Activated T-helper 9 cell treated with anti-CD3 and anti-CD28 coated beads, Interleukin-2, amount 50 U/mL, for 16 hours (primary cell): Measurements from ENCODE around the gene CTNND2.

Experiments
- DNase-seq: peaks from one replicate; pipeline ENCODE4 v3.0.0-alpha.2; 2020; ENCODE audit warnings: low read depth

The CTNND2 gene

GRCh38 chr5:11596185-11596584 lies 308.1 kb downstream of the CTNND2 start:
- DNase-seq, result no peak

DNA sequence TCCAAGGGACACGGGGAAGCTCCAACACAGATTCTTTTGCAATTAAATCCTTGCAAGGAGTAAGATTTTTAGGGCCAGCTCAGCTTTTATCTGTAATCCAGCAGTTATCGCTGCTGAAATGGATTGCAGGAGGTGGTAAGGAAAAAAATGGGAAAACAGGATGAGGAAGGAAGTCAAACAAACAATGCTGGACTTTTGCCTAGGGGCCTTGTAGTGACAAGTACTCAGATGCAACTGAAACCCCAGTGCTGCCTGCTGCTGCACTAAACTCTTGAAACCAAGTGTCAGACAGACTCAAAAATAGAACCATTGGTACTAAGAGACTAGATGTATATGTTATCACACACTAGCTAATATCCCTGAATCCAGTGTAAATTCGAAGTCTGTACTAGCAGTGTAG lies 309.2 kb downstream of the CTNND2 start:
- DNase-seq, result no peak

DNA sequence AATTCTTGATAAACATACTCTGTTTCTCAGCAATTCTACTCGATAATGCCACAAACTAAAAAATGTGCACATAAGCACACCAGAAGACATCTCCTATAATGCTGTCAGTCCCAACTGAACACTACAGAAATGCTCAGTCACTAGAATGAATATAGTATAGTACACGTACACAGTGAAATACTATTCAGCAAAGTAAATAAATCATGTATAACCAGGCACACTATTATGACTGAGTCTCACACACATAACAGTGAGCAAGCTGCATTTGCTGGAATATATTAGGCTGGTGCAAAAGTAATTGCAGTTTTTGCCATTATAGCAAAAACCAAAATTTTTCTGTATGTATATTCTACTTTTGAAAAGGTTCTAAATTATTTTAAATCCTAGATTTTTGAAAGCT lies 310.2 kb downstream of the CTNND2 start:
- no peak for DNase-seq

GRCh38 chr5:11590475-11590874 lies 313.8 kb downstream of the CTNND2 start:
- no peak for DNase-seq

DNA sequence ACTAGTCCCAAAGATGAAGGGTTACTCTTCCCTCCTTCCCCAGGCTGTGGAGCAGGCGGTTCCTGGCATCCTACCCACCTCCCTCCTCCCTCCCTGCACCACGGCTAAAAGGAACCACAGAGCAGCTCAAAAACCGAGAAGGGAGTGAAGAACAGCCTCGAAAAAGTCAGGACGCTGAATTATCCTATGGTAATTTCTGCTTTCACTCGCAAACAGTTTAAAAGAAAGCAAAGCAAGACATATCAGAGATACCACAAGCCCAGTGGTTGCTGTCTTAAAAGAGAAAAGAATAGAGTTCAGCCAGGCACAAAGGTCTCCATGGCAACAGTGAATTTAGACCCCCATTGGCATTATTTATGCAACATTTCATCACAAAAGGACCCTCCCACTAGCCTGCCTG lies 315.4 kb downstream of the CTNND2 start:
- no peak for DNase-seq

- no peak for DNase-seq
These were observed 320.2 kb downstream of the CTNND2 start for GRCh38 chr5:11584017-11584416.

- DNase-seq, result no peak
These were observed 324.9 kb downstream of the CTNND2 start for GRCh38 chr5:11579351-11579750.

DNA sequence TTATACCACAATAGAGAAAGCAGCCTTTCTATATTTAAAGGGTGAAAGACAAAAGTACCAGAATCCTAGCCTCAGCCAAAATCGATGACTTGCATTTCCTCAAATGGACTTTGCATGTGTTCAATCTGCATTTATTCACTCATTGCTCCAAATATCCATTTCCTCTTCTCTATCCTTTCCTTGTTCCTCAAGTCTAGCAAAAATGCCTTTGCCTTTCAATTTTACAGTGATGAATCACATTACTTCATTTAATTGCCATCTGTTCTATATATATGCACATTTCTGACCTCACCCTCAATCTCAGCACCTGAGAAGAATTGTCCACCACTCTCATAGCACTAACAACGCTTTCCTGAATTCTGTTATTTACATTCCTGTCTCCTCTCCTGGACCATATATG lies 329.5 kb downstream of the CTNND2 start:
- DNase-seq, result no peak

DNA sequence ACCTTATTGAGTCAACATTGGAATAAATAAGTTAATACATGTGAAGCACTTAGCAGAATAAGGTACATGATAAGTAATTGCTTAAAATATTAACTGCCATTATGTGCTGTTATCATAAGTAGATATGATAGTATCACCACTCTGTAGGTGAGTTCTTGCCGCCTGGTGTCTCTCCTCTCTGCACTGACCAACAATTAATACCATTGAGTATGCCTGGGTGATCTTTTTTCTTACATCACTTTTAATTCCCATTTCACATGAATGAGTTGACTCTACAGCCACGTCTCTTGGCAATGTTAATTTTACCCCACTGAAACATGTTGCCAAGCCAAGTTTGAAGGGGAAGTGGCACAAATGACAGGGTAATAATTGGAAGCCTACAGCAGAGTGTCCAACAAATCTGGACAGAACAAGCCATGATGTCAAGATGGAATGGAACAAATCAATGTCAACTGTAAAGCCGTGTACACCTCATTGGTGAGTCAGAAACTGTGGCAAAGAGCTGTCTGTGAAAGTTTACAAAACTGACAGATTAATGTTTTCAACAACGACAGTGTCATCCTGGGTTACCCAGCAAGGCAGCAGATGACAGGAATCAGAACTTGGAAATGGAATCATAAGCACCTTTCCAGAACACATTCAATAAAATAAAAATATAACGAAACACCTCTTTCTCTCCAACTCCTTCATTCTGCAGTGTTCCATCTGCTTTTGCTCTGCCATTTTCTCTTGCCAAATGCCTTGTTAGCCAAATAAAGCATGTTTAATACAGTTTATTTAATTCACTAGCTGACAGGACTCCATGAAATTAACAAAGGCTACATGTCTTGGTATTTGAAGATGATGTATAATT lies 330.9 kb downstream of the CTNND2 start:
- no peak for DNase-seq

GRCh38 chr5:11564706-11565105 lies 339.5 kb downstream of the CTNND2 start:
- no peak for DNase-seq

GRCh38 chr5:11563822-11564221 lies 340.4 kb downstream of the CTNND2 start:
- no peak for DNase-seq

DNA sequence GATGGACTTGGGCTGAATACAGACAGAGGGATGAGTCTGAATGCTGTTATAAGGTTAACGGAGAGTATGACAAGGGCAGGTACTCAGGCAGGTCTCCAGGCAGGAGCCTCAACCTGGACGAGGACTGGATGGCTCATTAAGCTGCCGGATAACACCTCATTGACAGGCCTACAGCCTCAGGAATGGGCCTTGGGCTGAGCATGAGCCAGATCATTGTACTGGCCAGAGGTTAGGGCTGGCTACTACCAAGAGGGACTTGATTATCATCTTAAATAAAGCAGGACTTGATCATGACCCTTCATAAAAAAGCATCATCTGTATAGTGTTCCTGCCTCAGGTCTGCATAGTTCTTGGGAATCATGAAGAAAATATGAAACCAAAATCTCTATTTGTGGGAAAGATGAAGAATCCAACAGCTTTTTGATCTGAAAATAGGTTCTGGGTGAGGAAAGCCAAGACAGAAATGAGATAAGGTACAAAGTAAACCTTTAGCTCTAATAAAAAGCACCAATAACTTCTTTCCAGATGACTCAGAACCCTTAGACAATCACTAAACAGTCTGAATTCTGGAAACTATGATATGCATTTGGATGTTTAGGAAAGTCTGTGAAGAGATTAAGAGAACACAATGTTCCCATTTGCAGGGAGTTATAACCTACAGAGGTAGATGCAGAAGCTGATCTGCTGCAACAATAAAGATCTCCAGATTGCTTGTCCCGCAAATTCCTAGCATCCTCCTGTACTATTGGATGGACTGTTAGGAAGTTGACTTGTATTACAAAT lies 343.1 kb downstream of the CTNND2 start:
- no peak for DNase-seq

DNA sequence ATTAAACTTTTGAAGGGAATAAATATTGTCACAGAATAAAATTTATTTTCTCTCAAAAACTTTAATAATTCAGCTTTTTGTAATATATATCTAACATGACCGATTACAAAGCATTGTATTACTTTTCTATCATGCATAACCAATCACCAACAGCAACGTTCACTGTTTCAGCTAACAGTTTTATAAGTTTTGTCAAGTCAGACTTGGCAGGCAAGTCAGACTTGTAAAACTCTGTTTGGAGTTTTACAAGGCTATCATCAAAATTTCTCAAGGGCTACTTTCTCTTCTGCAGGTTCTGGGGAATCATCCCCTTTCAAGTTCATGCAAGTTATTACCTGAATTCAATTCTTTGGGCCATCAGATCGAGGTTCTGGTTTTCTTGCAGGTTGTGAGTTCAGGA lies 347.2 kb downstream of the CTNND2 start:
- no peak for DNase-seq

DNA sequence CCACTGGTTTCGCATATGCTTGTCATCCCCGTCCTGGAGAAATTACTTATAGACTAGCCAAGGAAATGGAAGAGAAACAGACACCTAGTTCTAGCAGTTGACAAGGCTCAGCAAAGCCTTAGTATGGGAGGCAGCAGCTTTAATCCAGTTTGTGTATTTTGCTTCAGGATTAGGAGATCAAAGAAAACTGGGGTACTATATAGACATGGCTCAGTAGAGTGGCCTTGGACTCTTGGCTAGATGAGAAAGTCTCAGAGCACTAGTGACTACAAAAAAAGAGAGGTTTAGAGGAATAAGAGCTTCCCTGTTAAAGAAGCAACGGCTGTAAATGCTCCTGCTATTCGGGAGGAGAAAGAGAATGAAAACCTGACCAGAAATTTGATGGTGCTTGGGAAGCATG lies 349.1 kb downstream of the CTNND2 start:
- no peak for DNase-seq

DNA sequence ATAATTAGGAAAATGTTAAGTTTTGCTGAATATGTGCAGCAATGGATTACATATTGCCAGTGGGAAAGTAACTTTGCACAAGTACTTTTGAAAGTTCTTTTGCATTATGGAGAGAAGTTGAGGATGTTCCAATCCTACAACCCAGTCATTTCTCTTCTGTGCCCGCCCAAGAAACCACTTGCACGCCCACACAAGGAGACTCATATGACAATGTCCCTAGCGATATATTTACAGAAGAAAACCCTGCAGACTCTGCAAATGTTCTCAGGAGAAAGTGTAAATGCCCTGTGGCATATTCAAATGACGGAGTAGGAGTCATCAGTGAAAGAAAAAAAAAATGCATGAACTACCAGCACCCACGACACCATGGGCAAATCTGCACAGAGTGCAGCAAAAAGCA lies 356.5 kb downstream of the CTNND2 start:
- no peak for DNase-seq

DNA sequence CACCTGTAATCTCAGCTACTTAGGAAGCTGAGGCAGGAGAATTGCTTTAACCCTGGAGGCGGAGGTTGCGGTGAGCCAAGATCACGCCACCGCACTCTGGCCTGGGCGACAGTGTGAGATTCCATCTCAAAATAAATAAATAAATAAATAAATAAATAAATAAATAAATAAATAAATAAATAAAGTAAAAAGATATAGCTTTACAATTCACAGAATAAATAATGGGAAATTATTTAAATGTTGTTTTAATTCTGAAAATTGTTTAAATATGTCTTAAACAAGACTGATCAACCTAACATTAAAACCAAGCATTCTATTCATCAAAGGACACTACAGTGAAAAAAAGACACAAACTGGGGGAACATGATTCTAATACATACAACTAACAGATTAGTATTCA lies 357.1 kb downstream of the CTNND2 start:
- no peak for DNase-seq

DNA sequence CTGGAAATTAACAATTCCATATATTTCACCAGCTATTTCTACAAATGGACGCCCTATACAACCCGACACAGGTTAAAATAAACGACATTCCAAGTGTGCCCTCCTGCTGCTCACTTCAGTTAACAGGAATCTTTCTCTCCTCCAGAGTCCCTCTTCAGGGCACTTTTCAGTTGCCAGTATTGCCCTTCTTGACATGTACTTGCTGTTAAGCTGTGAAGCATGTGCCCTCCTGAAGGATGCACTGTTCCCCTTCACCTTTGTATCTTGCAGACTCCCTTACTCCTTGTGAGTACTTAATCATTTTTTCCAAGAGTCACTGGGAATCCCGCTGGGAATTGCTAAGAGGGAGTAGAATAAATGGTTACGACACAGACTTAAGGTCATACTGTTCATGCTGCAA lies 364.1 kb downstream of the CTNND2 start:
- no peak for DNase-seq

DNA sequence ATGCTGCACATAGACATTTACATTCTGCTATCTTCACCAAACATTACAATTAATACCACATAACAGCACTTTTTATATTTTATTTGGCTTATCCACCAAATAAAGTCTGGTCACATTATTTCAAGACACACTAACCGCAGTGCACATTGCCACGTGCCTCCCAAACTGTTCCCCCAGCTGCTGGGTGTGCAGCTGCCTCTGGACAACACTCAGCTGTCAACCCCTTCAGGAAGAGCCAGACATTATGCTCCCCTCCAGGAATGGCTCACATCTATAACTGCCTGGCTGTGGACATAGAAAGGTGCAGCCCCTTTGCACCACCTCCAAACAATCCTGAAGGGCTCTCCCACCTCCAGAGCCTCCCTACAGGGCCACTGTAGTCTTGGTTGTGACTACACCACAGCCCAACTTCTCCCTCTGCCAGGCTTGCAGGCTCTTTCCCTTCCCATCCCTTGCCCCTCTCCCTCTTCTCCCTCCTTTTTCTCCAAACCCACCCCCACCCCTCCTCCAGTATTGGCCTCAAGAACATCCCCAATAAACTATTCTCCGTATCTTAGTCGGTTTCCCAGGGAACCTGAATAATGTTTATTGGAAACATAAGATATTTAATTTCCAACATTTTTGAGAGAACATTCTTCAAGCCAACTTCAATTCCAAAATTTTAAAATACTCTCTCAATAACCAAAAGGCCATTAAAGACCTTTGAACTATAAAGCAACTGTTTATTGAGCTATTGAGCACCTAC lies 372.3 kb downstream of the CTNND2 start:
- no peak for DNase-seq

- no peak for DNase-seq
These were observed 375.5 kb downstream of the CTNND2 start for GRCh38 chr5:11528720-11529119.

- DNase-seq, result no peak
These were observed 376.4 kb downstream of the CTNND2 start for GRCh38 chr5:11527652-11528349.

GRCh38 chr5:11525020-11525419 lies 379.2 kb downstream of the CTNND2 start:
- DNase-seq, result no peak

GRCh38 chr5:11524188-11524587 lies 380.1 kb downstream of the CTNND2 start:
- no peak for DNase-seq
